Measurements from ENCODE around the gene MYH7.

Gene MYH7

DNA sequence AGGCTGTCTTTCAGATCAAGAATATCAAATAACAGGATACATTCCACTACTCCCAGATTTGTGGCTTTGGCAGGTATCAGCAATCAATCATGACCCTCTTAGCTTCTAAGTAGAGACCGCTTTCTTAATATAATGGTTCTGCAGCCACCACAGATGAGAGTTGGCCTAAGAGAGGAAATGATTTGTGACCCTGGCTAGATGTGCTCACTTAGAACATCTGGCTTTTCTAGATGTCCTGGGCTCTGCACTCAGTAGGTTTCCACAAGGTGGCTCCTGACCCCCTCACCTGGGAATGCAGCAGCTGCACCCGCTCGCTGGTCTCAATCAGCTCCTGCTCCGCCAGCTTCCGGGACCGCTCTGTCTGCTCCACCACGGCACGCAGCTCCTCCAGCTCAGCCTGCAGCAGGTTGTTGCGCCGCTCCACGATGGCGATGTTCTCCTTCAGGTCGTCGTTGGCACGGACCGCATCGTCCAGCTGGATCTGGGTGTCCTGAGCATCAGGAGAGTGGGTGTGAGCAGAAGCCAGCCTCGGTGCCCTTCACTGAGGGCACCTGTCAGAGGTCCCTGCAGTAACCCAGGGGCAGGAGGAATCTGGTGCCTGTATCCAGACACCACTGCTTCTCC, 49.7 kb downstream of the MYH7 start:
- DNase-seq: no peak

DNA sequence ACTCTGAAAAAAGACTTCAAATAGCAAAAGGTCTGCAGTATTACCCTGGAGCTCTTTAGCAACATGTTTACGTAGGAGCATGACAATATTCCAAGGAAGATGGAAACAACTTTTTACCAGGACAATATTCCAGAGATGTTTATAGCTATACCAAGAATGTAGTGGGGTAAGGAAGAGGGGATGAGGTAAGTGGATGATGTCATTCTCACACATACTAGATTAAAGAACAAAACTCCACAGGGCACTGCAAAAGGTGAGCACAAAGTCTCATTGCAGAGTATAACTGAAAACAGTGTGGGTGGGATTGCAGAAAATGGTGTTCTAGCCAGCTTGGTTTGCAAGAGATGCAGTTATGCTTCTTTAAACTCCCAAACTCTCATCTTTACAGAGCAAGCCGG, 50.2 kb downstream of the MYH7 start:
- DNase-seq: no peak

DNA sequence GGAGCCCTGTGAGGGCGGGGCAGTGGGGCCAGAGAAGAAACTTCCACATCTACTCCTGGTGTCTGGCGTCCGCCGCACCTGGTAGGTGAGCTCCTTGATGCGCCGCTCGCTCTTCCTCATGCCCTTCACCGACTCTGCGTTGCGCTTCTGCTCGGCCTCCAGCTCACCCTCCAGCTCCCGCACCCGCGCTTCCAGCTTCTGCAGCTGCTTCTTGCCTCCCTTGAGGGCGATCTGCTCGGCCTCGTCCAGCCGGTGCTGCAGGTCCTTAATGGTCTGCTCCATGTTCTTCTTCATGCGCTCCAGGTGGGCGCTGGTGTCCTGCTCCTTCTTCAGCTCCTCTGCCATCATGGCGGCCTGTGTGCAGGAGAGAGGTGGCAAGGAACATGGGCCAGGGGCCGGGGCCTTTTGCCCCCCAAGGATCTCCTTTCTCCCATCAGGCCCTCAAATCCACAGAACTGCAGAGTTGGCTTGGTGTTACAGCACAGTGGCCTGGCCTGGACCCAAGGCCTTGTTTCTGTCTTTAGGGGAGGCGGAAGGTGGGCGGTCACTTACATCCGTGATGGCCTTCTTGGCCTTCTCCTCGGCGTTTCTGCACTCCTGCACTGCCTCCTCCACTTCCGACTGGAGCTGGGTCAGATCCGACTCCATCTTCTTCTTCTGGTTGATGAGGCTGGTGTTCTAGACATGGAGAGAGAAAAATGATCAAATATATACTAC, 50.9 kb downstream of the MYH7 start:
- DNase-seq: no peak

DNA sequence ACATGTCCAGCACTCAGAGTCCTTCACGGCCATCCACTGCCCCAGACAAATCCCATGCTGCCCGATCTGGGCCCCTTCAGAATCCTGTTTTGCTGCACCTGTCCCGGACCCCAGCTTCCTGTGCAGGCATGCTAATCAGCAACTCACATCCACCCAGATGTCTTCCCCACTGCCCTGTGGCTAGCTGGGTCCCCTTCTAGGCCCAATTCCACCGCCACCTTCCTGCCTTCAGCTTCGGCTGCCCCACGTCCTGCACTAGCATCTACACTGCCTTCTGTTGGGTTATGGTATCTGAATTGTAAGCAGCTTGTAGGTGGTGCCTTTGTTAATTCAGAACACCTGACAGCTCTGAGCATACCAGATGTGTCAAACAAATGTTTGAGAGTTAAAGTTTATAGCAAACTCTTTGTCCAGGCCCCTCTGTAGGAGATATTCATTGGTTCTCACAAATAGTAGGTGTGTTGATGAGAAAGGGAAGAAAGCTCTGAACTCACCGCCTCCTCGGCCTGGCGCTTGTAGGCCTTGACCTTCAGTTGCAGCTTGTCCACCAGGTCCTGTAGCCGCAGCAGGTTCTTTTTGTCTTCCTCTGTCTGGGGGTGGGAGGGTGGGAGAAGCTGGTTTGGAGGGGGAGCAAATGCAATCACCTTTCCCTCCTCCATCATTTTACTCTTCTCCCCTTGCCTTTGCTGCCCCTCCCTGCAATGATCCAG, 52.6 kb downstream of the MYH7 start:
- DNase-seq: no peak

DNA sequence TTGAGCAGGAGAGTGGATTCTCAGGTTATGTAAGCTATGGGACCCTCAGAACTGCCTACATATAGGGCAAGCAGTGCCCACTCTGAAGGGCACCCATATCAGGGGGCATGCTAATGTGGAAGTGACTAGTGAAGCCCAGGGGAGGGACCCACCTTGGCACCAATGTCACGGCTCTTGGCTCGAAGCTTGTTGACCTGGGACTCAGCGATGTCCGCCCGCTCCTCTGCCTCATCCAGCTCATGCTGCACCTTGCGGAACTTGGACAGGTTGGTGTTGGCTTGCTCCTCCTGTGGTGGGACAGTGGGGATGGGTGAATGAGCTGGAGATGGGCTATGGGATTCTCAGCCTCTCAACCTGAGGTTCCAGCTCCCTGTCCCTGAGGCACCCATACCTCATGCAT, 53.2 kb downstream of the MYH7 start:
- DNase-seq: no peak

DNA sequence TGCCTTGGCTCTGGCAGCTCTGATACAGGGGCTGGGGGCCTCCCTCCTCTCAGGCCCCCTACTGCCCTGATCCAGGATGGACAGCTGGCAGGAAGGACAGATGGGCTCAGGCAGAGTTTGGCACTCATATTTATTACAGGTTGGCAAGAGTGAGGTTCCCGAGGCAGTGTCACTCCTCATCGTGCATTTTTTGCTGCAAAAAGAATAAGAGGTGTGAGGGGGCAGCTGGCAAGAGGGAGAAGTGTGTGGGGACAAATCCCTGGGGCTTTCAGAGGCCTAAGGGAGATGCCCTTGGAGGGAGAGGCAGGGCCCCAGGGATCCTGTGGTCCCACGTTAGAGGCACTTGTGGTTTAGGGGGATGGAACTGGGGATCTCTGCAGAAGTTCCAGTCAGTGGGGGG, 53.6 kb downstream of the MYH7 start:
- DNase-seq: no peak

DNA sequence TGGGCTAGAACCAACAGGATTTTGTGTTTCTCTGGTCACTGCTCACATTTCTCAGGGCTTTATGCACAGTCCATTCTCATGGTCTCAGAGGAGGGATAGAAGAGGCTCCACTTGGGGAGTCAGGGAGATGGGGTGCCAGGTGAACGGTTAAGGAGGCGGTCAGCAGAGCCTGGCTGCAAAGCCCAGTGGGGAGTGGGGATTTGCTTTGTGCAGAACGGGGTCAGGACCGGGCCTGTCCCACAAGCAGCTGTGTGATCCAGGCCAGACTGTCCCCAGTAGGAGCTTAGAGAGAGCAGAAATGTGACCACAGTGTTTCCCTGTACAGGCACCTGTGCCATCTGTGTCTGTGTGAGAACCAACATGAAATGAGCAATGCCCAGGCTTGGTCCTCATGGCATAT, 54.5 kb downstream of the MYH7 start:
- DNase-seq: no peak

DNA sequence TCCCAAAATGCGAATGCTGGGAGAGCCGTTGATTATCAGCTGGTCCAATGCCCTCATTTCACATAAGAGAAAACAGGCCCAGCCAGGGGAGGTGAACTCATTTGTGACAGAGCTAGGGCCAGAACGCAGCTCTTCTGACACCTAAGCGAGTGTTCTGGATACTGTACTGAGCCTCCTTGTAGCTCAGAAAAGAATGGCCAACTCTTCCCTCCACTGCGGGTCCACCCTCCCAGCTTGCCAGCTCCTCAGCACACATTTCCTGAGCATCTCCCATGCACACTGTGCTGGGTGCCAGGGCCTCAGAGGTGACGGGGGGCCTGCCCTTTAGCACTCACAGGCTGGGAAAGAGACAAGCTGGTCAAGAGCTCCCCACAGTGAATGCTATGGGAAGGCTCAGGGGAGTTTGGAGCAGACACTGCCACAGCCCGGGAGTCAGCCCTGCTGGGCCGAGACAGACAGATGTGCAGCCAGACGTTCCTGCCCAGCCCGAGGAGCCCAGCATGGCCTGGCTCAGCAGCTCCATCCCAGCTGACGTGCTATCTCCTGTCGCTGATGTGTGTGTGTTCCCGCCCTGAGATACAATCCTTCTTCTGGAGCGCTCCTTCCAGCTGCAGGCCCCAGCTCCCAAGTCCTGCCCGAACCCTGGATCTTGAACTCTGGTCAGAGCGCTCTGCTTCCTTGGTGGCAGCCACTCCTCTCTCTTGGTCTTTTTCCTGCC, 55.1 kb downstream of the MYH7 start:
- DNase-seq: no peak

DNA sequence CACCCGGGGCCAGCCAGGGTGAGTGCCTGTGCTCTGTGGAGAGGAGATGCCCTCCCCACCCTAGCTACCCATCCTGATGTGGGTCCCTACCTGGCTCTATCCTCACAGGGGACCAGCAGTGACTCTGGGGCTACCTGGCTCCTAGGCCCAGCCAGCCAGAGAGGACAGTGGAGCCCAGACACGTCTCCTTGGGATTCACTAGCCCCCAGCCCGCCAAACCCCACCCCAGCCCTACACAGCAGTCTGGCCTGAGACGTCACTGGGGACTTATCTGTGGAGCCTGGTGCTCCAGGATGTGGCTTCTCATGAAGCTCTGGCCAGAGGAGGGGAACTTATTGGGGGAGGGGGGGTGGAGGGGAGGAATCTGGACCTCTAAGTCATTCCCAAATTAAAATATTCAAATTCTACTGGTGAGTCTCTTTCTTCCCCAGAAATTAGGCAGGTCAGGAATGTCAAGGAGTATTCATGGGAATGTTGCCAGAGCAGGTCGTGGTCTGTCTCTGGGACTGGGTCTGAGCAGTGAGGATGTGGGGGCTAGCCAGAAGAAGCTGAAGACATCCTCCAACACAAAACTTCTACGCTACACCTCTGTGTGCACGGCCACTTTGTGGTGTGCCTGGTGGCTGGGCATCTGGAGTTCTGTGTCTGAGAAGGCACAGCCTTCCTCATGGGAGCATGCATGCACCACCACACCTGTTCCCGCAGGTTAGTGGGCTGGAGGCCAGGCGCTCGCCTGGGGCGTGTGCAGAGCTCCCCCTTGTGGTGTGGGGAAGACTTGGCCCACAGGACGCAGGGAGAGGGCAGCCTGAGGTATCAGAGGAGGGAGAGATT, 55.9 kb downstream of the MYH7 start:
- peak; percentile 19 for DNase-seq

DNA sequence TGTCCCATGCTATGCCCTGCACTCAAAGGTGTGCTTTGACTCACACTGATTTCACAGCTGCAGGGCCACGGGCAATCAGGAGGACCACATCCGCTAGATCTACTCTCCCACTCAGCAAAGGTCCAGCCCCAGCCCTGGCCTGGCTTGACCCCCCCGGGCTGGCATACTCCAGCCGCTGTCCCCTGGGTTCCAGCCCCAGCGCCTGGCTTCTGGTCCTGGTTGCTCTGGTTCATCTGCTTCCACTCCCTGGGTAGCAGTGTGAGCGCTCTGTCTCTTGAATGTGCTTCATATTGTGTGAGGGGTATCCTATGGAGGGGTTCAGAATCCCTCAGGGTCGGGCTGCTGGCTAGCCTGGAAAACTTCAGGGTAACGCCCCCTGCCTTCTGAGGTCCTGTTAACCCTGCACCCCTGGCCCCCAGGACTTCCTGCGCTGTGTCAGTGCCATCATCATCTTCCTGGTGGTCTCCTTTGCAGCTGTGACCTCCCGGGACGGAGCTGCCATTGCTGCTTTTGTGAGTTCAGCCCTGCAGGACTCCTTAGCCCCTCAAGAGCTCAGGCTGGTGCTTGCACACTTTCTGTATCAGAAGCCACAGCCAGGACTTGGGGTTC, 56.7 kb downstream of the MYH7 start:
- DNase-seq: no peak

DNA sequence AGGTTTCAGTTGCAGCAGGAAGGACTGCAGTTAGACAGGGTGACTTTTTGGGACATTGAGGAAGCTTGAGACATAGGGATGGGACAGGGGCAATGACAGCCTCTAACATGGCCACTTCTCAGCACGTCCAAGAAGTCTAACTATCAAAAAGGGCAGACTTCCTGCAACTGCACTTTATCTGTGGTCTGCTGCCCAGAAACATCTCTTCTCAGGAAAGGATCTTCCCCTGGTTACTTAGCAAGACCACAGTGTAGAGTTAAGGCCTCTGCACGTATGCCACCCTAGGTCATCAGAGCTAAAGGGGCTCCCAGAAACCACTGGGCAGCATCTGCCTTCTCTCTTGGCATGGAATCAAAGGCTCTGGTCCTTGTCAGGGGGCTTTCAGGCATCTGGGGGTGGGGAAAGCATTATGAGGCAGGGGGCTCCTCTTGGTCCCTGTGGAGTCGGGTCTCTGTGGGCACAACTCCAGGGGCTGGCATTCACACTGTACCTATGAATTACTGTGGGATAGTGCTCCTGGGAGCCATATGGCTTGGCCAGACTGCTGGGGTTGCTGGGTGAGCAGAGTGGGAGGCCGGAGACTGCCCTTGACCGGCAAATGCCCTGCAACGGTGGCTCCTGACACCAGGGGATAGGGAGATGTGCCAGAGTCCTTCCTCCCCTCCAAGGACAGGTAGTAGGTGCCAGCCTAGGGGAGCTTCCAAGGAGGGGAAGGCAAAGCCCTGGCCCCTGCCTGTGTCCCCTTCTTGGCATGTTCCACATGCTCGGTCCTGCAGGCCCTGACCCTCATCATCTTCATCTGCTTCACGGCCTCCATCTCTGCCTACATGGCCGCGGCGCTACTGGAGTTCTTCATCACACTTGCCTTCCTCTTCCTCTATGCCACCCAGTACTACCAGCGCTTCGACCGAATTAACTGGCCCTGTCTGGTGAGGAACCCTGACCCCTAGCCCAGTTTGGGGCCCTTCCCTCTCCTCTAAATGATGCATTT, 57.6 kb downstream of the MYH7 start:
- no peak for DNase-seq

DNA sequence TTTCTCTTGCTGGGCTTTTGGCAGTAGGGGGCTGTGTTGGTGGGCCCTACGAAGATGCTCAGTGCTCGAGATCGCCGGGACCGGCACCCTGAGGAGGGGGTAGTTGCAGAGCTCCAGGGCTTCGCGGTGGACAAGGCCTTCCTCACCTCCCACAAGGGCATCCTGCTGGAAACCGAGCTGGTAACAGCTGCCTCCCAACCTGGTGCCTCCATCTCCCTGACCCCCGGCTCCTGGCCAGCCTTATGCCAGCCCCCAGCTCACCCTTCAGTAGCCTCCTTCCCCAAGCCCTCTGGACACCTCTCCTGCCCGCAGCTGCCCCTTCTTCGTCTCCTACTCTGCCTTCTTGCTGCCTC, 58.3 kb downstream of the MYH7 start:
- no peak for DNase-seq

DNA sequence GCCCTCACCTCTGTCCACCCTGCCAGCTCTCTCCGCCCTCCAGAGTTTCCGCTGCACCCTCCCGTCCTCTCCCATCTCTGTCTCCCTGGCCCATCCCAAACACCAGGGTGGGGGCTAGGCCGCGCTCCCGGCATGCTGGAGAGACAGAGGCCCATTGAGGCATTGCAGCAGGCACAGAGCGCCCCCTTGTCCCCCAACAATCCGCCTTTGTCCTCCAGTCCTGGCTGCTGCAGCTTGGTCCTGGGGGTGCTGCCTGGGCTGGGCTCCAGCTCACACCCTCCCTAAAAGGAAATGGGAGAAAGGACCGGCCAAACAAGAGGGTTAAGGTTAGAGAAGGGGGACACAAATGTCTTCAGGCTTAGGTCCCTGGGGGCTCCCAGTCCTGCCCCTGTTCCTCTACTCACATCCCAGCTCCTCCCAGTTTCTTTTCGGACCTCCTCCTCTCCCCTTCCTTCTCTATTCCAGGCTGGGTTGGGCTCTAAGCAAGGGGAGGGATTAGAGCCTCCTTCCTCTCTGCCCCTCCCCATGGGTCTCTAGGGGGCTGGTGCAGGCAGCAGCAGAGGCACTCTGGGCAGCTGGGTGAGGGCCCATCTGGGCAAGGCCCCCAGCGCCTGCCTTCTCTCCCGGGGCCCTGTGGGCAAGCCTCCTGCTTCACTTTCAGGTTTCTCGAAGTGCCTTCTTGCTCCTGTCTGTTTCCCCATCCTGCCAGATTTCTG, 58.8 kb downstream of the MYH7 start, which contains the start of gene CMTM5:
CMTM5 (plus strand) TSS at position 565 of the 716 bp plus-strand sequence. CDS start 206 bp downstream, outside the sequence.
- DNase-seq: no peak

DNA sequence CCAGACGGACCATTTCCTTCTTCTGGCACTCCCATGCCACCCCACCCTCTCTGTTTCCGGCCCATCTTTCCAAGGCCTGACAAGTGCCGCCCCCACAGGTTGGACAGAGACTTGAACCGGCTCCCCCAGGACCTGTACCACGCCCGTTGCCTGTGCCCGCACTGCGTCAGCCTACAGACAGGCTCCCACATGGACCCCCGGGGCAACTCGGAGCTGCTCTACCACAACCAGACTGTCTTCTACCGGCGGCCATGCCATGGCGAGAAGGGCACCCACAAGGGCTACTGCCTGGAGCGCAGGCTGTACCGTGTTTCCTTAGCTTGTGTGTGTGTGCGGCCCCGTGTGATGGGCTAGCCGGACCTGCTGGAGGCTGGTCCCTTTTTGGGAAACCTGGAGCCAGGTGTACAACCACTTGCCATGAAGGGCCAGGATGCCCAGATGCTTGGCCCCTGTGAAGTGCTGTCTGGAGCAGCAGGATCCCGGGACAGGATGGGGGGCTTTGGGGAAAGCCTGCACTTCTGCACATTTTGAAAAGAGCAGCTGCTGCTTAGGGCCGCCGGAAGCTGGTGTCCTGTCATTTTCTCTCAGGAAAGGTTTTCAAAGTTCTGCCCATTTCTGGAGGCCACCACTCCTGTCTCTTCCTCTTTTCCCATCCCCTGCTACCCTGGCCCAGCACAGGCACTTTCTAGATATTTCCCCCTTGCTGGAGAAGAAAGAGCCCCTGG, 59.8 kb downstream of the MYH7 start:
- no peak for DNase-seq

DNA sequence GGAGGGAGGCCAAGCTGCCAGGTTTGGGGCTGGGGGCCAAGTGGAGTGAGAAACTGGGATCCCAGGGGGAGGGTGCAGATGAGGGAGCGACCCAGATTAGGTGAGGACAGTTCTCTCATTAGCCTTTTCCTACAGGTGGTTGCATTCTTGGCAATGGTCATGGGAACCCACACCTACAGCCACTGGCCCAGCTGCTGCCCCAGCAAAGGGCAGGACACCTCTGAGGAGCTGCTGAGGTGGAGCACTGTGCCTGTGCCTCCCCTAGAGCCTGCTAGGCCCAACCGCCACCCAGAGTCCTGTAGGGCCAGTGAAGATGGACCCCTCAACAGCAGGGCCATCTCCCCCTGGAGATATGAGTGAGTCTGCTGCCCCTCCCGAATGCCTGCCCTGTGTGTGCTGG, 62.4 kb downstream of the MYH7 start:
- no peak for DNase-seq

DNA sequence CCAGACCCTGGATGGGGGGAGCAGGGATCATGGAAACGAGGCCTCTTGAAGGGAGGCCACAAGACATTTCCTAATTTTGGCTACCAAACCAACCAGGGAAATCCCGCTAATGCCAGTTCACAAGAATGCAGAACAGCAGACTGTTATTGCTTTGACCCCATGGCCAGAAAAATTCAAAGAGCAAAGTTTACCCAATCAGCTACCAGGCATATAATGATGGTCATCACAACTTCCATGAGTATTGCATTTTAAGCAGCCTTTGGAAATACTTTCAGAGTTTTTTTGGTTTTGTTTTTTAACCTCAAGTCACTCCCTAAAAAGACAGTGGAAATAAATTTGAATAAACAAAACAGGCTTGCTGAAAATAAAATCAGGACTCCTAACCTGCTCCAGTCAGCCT, 63.0 kb downstream of the MYH7 start, which contains the start of gene IL25:
IL25 (plus strand) TSS at position 301 of the 400 bp plus-strand sequence.
- no peak for DNase-seq

DNA sequence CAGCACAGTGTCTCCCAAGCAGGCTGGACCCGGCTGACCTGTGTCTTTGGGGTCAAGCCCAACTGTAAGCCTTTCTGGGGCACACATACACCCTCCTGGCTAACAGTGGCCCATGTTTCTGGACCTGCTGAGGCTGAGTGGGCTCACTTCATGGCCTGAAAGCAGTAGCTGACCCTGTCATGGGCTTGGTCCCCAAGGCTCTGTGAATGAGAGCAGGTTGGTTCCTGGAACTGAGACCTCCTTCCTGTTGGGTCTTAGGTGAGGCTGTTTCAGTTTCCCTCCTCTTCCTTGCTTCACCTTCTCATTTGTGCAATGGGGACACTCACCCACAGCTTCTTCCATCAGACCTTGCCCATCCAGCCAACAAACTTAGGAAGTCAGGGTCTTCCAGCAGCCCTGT, 63.6 kb downstream of the MYH7 start:
- no peak for DNase-seq

DNA sequence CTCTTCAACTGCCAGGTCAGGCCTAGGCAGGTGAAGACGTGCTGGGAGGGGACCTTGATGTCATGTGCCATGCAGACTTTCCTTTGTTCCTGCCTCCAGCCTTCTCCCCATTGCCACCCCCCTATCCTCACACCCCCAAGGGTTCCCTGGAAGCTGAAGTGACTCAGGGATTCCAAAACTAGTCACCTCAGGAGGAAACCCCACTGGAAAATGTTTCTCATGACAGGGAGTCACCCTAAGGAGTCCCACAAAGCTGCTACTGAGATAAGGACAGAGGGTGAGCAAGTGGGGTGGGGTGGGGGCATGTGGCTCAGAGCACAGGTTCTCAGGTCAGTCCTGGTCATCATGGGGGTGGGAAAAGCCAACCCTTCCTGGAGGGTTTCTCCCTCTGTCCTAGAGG, 65.2 kb downstream of the MYH7 start:
- DNase-seq: no peak

DNA sequence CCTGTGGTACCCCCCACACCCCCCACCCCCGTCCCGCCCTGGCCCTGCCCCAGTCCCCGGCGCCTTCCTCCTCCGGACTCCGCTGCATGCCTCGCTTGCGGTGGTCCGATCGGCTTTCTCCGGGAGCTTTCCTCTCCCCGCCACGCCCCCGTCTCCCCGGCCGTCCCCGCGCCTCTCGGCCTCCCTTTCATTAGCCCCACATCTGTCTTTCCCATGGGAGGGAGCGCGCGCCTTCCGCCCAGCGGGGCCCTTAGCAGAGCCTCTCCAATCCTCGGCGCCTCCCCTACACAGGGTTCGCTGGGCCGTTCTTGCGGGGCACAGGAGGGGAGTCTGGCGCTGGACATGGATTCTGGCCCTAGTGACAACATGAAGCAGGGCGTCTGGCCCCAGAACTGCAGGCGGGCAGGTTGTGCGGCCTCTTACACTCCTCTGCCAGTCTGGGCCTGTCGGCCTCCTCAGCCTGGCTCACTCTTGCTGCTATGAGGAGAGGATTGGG, 69.0 kb downstream of the MYH7 start:
- no peak for DNase-seq

Measured in NK-92 treated with Interleukin-12 subunit alpha and Interleukin-12 subunit beta, amount 100 ng/mL, for 24 hours (cell line).